Ramos (cell line): ENCODE measurements around the gene GTPBP1.

Source experiments
- in situ Hi-C: fragments of 300-500 bp; cut with MboI; formaldehyde crosslinking; loops from one replicate; pipeline ENCODE4 v1.14.3; 2022; ENCODE audit warnings: low sequenced_read_pairs; ENCODE audit not compliant: unreplicated experiment

The GTPBP1 gene

DNA sequence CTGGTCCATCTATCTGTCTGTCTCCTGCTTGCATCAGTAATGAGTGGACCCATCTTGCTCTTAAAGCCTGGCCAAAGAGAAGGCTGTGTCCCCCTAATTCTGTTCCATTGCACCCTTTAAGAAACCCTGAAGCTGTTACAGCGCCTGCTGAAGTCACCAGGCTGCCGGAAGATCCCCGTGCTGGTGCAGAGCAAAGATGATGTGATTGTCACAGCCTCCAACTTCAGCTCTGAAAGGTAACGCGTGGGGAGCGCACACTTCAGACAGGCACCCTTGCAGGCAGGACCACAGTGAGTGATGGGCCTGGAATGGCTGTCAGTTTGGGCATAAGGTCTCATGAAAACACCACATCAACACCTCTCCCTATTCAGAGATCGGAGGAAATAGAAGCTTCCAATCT lies 18.4 kb downstream of the GTPBP1 start:
- in situ Hi-C loops: no loop called here

DNA sequence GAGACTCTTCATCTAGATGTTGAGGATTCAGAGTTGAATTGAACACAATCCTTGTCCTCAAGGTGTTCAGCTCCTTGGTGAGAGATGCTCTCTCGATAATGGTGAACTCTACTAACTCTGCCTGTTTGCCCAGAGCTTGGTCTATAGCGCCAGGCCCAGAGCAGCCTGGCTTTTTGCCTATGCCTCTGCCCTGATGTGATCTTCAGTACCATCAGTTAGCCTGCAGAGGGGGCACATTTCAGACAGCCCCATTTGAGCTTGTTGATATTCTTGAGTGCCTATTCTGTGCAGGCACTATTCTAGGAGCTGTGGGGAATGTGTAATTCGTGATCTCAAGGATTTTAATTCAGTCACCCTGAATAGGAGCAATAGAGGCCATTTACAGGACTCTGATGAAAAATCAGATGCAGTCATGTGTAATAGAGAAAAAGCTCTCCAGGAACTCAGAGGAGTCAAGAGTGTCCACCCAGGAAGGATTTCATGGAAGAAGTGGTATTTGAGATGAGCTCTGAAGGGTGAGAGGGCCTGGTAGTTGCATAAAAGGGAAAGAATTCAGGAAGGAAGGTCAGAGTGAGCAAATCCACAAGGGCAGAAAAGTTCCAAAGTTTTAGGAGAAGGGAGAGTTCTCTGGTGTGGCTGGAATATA lies 19.3 kb downstream of the GTPBP1 start:
- in situ Hi-C loops: no loop called here

DNA sequence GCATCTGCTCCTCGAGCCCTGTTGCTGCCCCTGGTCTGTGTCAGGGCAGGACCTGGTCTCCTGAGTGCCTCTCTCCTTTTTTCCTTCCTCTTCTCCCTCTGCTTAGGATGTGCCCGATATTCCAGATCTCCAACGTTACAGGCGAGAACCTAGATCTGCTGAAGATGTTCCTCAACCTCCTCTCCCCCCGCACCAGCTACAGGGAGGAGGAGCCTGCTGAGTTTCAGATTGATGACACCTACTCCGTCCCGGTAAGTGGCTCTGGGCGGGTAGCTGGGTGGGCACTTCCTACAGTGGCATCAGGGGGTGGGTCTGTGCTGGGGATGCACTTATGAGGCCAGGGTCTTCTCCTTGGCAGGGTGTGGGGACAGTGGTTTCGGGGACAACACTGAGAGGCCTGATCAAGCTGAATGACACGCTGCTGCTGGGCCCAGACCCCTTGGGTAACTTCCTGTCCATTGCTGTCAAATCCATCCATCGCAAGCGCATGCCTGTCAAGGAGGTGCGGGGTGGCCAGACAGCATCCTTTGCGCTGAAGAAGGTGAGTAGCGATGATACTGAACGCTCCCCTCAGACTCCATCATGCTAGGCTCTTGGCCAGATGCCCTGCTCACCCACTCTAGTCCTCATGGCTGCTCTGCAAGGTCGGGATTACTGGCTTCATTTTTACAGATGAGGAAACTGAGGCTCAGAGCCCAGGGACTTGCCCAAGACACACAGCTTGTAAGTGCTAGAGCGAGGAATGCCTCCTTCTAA lies 20.3 kb downstream of the GTPBP1 start:
- in situ Hi-C loops: no loop called here

DNA sequence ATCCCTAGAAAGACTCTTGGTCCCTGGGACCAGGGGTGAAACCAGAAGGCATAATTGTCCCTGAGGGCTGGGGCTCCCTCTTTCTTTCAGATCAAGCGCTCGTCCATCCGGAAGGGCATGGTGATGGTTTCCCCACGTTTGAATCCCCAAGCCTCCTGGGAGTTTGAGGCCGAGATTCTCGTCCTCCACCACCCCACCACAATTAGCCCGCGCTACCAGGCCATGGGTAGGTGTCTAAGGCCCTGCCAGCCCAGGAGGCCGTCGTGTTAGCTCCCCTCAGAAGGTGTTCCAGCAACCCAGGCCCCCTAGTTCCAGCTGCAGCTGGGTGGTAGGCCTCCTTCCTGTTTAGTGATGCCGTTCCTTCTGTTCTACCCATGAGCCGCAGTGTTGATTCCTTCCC lies 21.4 kb downstream of the GTPBP1 start:
- in situ Hi-C loops: no loop called here

DNA sequence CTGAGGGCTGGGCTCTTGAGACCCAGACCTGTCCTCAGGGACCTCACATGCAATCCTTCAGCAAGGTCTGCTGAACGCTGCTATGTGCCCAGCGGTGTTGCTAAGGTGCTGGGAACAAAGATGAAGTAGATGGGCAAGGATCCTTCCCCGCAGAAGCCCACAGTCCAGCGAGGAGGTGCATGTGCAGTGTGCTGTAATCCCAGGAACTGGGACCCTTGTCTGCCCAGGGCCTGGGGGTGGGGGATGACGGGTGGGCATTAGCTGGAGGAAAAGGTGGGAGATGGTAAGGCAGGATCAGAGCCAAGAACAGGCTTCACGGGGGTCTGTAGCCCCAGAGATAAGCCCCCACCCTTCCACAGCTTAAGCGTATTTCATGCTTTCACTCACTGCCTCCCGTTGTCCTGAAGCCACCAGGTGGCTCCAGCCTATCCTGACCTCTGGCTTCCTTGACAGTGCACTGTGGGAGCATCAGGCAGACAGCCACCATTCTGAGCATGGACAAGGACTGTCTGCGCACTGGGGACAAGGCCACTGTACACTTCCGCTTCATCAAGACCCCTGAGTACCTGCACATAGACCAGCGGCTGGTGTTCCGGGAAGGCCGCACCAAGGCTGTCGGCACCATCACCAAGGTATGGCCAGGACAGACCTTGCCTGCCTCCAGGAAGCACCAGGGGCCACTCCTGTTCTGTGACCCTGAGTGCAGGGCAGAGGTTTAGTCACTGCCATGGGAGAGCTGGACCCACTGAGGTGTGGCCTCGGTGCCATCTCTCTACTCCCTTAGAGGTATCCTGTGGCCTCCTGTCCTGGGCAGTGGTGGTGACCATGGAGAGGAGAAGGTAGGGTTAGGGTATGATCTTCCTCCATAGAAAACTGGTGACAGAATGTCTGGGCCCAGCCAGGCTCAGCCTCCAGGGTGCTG lies 22.0 kb downstream of the GTPBP1 start:
- in situ Hi-C loops: no loop called here

DNA sequence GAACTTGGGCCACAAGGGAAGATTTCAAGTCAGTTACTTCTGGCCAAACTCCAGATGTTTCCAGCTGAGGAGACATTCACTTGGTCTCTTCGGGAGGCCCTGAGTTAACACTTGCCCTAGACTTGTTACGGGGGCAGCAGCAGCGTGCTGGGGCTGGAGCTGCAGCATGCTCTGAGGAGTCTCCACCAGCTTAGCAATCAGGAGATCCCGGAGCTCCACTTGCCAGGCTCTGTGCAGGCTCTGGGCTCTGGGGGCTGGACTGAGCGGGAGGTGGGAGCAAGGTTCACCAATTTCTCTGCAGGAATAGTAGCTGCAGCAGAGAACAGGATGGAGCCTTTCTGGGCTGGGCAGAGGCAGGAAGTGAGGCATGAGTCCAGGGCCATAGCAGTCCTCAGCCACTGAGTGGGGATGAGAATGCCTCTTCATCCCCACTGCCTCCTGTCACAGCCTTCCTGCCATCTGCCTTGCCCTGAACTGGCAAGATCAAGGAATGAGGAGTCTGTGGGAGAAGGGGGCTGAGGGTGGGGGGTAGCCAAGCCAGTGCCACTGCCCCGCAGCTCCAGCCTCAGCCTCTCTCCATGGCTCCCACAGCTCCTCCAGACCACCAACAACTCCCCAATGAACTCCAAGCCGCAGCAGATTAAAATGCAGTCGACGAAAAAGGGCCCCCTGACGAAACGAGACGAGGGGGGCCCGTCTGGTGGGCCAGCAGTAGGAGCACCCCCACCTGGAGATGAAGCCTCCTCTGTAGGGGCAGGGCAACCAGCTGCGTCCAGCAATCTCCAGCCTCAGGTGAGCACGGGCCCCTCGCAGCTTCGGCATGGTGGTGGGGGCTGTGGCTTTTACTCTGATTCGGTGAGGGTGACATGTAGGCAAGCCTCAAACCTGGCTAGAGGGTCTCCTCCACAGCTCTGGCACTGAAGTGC lies 23.4 kb downstream of the GTPBP1 start:
- in situ Hi-C loops: no loop called here

DNA sequence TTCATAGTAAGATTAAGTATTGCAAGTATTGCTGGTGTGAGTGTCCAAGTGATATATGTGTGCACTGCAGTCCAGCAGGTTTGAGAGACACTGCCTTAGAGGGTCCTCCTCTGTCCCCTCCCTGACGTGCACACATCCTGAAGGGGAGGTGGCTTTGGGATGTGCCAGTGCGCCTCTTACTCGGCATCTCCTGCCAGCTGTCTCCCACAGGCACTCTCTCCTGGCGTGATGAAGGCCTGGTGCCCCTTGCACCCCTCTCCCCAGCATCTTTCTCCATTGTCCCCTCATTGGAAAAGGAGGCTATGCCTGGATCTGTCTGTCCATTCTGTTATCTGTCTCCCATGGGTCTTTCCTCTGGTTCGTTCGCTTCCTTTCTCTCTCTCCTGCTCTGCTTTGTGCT lies 24.2 kb downstream of the GTPBP1 start:
- in situ Hi-C loops: no loop called here

DNA sequence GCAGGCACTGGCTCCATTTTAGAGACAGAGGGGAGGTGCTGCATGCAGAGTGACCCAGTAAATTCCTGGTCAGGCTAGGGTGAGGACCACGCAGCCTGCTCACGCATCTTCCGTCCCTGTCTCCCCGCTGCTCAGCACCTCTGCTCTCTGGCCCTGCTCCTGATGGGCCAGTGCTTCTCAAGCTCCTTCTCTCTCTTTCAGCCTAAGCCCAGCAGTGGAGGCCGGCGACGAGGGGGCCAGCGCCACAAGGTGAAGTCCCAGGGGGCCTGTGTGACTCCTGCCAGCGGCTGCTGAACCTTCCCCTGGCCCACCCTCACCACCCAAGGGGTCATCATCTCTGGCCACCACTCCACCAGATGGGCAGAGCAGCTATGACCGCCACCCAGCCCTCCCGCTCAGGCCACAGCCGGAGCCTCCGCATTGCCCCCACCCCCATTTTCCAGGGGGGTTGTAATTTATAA lies 24.7 kb downstream of the GTPBP1 start:
- in situ Hi-C loops: no loop called here

DNA sequence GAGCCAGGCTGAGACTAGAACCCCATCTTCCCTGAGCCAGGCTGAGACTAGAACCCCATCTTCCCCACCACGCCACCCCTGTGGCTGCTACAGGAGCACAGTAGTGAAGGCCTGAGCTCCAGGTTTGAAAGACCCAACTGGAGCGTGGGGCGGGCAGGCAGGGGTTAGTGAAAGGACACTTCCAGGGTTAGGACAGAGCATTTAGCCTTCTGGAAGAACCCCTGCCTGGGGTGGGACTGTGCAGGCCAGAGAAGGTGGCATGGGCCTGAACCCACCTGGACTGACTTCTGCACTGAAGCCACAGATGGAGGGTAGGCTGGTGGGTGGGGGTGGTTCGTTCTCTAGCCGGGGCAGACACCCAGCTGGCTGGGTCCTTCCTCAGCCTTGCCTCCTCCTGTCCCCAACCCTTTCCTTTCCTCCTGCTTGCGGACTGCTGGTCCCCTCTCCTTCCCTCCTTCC lies 26.0 kb downstream of the GTPBP1 start:
- in situ Hi-C loops: no loop called here

DNA sequence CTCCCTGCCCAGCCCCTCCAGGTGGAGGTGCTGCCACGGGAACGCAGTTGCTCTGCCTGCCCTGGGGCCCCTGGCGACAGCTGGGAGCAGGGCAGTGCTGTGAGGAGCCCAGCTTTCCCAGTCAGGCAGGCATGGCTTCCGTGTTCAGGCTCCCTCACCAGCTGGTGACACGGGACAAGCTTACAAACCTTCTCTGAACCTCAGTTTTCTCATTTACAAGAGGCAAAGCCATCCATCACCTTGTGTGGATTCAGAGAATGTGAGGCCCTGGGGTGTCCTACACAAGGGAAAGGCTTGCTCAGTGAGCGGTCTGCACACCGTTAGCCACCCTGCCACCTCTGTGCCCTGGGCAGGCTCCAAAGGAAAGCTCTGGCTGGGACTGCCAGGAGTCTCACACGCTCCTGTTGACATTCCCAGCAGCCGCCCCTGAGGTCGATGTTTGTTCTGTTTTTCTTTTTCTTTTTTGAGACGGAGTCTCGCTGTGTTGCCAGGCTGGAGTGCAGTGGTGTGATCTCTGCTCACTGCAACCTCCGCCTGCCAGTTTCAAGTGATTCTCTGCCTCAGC lies 26.6 kb downstream of the GTPBP1 start:
- in situ Hi-C loops: no loop called here

DNA sequence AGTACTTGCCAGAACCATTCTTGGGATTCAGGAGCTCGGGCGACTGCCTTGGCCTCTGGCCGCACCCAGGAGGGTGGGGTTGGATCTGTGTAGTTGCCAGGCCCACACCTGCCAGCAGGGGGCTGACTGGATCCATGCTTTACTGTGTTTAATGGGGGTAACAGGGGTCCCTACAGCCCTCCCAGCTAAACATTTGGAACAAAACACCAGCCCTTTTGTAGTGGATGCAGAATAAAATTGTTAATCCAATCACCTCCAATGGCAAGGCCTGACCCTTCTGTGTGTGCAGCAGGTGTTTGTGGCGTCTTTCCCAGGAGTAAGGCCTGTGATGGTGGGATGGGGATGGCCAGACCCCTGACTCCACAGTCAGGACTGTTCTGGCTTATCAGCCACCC lies 27.6 kb downstream of the GTPBP1 start:
- in situ Hi-C loops: no loop called here

DNA sequence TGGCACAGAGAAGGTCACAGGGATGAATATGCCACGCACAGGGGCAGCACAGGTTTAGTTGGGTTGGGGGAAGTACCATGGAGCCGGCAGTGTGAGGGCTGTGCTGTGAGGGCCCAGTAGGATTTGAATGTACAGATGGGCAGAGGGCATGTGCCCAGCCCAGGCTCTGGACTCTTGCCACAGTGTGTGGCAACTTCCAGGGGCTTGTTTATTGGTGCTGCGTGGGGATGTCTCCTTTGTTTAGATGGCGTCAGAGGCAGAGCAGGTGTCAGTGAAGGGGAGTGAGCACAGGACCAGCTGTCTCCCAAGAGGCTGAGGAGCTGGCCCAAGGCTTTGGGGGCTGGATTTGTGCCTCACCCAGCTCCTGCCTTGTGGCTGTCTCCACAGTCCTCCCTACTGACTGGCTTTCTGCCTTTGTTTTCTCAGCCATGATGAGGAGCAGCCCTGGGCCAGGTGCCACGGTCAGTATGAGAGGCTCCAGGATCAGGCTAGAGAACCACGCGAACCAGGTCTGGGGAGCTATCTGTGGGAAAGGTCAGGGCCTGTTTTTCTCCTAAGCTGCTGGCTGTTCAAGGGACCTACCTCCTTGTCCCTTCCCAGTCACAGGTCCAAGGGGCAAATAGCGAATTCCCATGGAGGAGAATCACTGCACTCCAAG lies 28.1 kb downstream of the GTPBP1 start:
- in situ Hi-C loops: no loop called here

DNA sequence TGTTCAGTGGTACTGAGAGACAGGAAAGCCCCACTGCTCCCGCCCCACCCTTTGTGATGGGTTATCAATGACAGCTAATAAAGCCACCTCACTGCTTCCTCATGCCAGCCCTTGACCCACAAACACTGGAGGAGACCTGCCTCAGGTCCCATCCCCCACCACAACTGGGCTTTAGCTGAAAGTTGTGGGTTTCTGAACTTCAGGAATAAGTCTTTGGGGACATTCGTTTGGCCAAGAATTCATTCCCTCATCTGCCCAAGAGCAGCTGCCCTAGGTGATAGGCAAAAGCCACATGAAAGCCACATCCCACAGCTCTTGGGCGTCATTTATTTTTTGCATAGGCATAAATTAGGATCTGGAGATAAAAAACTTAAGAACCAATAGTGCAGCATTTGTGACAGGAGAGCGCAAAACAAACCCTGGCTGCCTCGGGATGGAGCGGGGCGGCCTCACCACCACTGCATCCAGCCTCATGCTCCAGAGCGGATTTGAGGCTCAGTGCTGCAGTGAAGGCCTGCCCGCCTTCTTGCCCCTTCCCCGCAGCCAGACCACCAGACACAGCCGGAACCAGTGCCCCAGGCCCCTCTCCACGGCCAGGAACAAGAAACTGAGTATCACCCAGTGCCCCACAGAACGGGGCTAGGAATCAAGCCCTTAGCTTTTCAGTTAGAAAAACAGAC lies 28.8 kb downstream of the GTPBP1 start:
- in situ Hi-C loops: no loop called here

DNA sequence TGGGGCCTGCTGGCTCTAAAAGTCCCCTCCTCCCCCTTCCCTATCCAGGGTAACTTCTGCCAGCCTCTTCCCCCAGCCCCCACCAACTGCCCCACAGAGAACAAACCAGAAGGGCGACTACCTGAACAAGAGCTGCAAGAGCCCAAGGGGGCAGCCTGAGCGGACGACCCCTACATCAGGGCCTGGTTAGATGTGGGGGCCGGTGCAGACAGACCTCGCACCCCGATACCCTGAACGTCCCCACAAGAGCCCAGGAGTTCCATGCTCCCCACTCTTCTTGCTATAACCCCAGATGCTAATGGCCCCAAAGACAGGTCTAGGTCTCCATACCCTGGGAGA lies 29.4 kb downstream of the GTPBP1 start:
- in situ Hi-C loops: no loop called here

DNA sequence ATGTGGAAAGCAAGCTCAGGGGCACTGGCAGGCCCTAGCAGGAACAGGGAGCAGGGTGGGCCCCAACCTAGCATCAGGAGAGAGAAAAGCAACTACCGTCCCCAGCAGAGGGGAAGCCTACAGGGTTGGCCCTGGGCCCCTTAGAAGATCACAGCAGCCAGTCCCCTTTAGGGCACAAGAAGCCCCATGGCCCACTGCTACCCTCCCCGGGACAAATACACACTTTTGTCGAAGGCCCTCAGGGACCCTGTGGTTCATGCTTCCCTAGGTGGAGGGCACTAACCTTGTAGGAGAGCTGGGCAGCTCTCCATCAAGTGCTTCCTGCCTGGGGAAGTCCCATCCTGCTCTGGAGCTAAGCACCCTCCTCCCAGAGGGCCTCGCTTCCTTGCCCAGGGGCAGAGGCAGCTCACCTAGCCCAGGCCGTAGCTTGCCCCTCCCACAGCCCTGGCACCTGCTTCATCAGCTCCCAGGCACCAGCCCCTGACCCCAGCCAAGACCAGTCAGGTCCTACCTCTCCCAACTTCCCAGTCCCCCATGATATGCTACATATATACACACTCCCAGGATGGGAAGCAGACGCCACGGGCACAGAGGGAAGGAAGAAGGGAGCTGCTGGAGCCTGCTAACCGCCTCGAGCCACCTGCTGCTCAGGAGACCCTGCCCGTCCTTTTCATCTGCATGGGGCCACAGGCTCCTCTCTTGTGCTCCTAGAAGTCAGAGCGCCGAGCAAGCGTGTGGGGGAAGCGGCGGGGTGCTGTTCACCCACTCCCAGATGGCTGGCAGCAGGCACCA lies 29.9 kb downstream of the GTPBP1 start:
- in situ Hi-C loops: no loop called here

DNA sequence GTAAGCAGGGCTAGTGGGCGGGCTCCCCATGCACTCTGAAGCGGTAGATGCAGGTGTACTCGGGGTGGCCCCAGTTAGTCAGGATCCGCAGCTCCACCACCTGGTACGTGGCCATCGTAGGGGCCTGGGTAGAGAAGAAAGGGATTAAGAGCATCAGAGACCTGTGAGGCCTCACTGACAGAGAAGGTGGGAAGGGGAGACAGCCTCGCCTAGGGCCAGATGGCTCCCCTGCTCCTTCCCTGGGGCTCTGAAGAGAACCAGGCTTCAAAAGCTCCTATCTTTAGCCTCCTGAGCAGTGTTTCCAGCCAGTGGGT lies 30.5 kb downstream of the GTPBP1 start:
- in situ Hi-C loops: no loop called here

DNA sequence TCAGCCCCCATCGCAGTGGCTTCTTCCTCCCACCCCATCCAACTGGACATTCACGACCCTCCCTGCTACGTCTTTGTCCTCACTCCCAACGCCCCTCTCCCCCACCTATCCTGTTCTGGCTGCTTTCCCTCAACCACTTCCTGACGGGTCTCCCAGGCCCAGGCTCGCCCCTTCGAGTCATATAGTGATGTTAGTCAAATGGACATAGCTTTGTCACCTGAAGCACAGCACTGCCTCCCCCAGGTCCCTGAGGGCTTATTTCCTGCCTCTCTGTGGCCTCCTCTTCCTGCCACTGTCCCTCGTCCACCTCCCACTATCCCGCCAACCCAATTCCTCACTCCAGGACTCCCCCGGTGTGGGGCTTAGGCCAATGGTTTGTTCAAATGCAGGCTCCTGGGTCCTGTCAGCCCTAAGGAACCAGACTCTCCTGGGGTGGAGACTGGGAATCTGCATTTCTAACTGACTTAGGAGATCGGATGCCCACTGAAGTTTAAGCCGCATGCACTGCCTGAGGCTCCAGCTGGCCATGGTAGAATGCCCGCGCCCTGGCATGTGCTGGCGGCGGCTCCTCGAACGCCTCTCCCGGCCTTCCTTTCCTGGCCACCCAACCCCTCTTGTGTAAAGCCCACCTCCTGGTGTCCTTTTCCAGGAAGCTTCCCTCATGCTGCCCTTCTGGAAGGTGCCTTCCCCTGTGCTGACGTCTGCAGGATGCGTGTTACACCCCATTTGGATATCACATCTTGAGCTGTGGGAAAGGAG lies 31.7 kb downstream of the GTPBP1 start:
- in situ Hi-C loops: no loop called here
